ENCODE measurements around the gene ANKRD7.

The ANKRD7 gene

GRCh38 chr7:118286131-118286530, 61.6 kb downstream of the ANKRD7 start:
- TF ChIP-seq, protein P1, sequence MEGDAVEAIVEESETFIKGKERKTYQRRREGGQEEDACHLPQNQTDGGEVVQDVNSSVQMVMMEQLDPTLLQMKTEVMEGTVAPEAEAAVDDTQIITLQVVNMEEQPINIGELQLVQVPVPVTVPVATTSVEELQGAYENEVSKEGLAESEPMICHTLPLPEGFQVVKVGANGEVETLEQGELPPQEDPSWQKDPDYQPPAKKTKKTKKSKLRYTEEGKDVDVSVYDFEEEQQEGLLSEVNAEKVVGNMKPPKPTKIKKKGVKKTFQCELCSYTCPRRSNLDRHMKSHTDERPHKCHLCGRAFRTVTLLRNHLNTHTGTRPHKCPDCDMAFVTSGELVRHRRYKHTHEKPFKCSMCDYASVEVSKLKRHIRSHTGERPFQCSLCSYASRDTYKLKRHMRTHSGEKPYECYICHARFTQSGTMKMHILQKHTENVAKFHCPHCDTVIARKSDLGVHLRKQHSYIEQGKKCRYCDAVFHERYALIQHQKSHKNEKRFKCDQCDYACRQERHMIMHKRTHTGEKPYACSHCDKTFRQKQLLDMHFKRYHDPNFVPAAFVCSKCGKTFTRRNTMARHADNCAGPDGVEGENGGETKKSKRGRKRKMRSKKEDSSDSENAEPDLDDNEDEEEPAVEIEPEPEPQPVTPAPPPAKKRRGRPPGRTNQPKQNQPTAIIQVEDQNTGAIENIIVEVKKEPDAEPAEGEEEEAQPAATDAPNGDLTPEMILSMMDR (IDR thresholded peaks at IDR 0.05; ENCODE audit: low read length, missing control alignments) = no peak
- no peak overlapping the region for H3K4me3 ChIP-seq (replicated peaks; ENCODE audit: low read depth, low read length)
- no peak for DNase-seq (ENCODE audit: low read depth)

DNA sequence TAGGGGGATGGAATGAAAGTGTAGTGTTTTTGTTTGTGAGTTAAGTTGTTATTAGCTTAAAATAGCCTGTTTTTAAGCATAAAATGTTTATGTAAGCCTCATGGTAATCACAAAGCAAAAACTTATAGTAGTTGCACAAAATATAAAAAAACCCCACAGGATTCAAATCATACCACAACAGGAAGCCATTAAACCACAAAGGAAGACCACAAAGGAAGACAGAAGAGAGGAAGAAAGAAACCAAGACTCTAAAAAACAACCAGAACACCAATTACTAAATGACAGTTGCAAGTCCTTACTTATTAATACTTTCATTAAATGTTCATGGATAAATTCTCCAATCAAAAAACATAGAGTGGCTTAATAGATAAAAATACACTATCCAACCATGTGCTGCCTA, 63.6 kb downstream of the ANKRD7 start:
- TF ChIP-seq, protein P1 (IDR thresholded peaks at IDR 0.05; ENCODE audit: low read length, missing control alignments) = no peak
- DNase-seq (ENCODE audit: low read depth) = no peak
- H3K4me3 ChIP-seq (replicated peaks; ENCODE audit: low read depth, low read length) = no peak overlapping the region

DNA sequence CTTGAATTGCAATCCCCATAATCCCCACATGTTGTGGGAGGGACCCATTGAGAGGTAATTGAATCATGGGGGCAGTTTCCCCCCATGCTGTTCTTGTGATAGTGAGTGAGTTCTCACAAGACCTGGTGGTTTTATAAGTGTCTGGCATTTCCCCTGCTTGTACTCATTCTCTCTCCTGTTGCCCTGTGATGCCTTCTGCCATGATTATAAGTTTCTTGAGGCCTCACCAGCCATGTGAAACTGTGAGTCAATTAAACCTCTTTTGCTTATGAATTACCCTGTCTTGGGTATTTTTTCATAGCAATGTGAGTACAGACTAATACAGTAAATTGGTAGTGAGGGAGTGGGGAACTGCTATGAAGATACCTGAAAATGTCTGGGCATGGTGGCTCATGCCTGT, 65.0 kb downstream of the ANKRD7 start:
- TF ChIP-seq, protein P1 (IDR thresholded peaks at IDR 0.05; ENCODE audit: low read length, missing control alignments) = no peak
- H3K4me3 ChIP-seq (replicated peaks; ENCODE audit: low read depth, low read length) = no peak overlapping the region
- no peak for DNase-seq (ENCODE audit: low read depth)

All from fibroblast of pulmonary artery (primary cell).